Hepatocyte (in vitro differentiated cells): ENCODE data around the gene TMEM131L. TPM values are rescaled to one million over a fixed set of nuclear protein-coding genes. Genes with fewer than 3 reads are reported as not detected.
A peak's percentile ranks its signal among the peaks of the same experiment; 100 is the strongest.

Experiments used
- DNase-seq: peaks from one replicate; pipeline ENCODE4 v3.0.0-alpha.2; 2016; ENCODE audit warnings: low spot score
- H2AFZ ChIP-seq: fragments of 200-600 bp; sonication (generic); 2 replicates; pipeline ENCODE4 v1.6.0; 2016; ENCODE audit warnings: antibody characterized with exemption, mild to moderate bottlenecking
- H3K27ac ChIP-seq: fragments of 200-600 bp; sonication (generic); 2 replicates; pipeline ENCODE4 v1.5.1; 2016; ENCODE audit warnings: mild to moderate bottlenecking
- H3K27me3 ChIP-seq: fragments of 200-600 bp; sonication (generic); 2 replicates; pipeline ENCODE4 v1.6.1; 2016
- H3K36me3 ChIP-seq: fragments of 200-600 bp; sonication (generic); replicated peaks from 2 replicates; pipeline ENCODE4 v1.5.1; 2016; ENCODE audit warnings: low read depth; ENCODE audit not compliant: insufficient read depth
- H3K4me1 ChIP-seq: fragments of 200-600 bp; sonication (generic); 2 replicates; pipeline ENCODE4 v1.5.1; 2016; ENCODE audit warnings: mild to moderate bottlenecking, moderate library complexity; ENCODE audit not compliant: insufficient read depth
- H3K4me2 ChIP-seq: fragments of 200-600 bp; sonication (generic); 2 replicates; pipeline ENCODE4 v1.6.0; 2016
- H3K4me3 ChIP-seq: fragments of 200-600 bp; sonication (generic); 2 replicates; pipeline ENCODE4 v1.5.1; 2016; ENCODE audit warnings: mild to moderate bottlenecking
- H3K79me2 ChIP-seq: fragments of 200-600 bp; sonication (generic); 2 replicates; pipeline ENCODE4 v1.6.0; 2017; ENCODE audit warnings: mild to moderate bottlenecking
- H3K9me2 ChIP-seq: fragments of 200-600 bp; sonication (generic); replicated peaks from 2 replicates; pipeline ENCODE4 v1.6.0; 2017; ENCODE audit warnings: mild to moderate bottlenecking; ENCODE audit not compliant: insufficient read depth
- H3K9me3 ChIP-seq: fragments of 200-600 bp; sonication (generic); 2 replicates; pipeline ENCODE4 v1.5.1; 2016; ENCODE audit warnings: low read depth, mild to moderate bottlenecking
- H4K20me1 ChIP-seq: fragments of 200-600 bp; sonication (generic); 2 replicates; pipeline ENCODE4 v1.6.0; 2016; ENCODE audit warnings: mild to moderate bottlenecking; ENCODE audit not compliant: insufficient read depth, poor library complexity, severe bottlenecking
- EZH2 ChIP-seq: fragments of 200-600 bp; sonication (generic); IDR thresholded peaks from 2 replicates; pipeline ENCODE4 v1.6.1; 2016; ENCODE audit warnings: antibody characterized with exemption, mild to moderate bottlenecking, borderline replicate concordance
- EZH2phosphoT487 ChIP-seq: fragments of 200-600 bp; sonication (generic); IDR thresholded peaks from one replicate; pipeline ENCODE4 v1.6.1; 2018; ENCODE audit warnings: antibody characterized with exemption, mild to moderate bottlenecking, low read depth, moderate library complexity; ENCODE audit not compliant: unreplicated experiment, severe bottlenecking
- WGBS: methylation state at CpG from one replicate; pipeline ENCODE4 v1.1.6; 2016; ENCODE audit warnings: low lambda C conversion rate; ENCODE audit errors: missing lambda C conversion rate; 5-methylcytosine and 5-hydroxymethylcytosine counted together
- polyA plus RNA-seq: library from polyadenylated mRNA; unstranded; fragments of >200 nt; fragmentation: Nextera tagmentation; extraction: Ambion mirVana; gene quantifications from 2 replicates; pipeline ENCODE4 v1.2.1, GENCODE V29; 2016
- total RNA-seq: library from RNA; depleted of rRNA; stranded (reverse); fragments of >200 nt; gene quantifications from 2 replicates; pipeline ENCODE4 v1.2.3, GENCODE V29; 2014
- TF ChIP-seq, protein P1 (sequence below): fragments of 200-600 bp; sonication (generic); IDR thresholded peaks from 2 replicates; pipeline ENCODE4 v1.5.1; 2016; ENCODE audit warnings: antibody characterized with exemption, mild to moderate bottlenecking; ENCODE audit not compliant: poor library complexity

Gene TMEM131L
- total and polyA plus RNA-seq, 2 experiments from 2014 or later = 6.3 to 10.5 TPM

DNA sequence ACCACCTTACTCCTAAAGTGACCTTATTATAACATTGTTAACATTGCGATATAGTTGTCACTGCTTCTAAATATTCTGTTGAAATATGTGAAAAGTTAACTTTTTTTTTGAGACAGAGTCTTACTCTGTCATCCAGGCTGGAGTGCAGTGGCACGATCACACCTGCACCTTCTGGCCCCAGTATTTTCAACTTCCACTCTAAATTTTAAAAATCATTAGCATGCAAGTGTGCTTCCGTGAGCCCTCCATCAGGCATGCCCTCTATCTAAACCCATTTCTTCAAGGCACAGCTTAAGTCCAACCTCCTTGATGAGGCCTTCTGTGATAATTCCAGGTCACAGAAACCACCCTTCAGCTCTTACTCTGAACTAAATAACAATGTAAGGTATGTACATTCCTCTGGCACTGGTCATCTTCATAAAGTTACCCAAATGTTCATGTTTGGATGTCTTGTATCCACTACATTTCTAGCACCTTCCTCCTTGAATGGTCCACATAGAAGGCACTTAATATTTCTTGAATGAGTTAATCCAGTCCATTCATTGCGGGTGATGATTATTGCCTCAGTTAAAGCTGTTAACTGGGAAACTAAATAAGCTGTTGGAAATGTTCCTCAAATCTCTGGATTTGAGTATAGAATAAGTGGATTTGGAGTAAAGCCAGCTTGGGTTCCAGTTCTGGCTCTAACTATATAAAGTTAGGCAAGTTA is 38.6 kb upstream of the TMEM131L start:
- Histone ChIP-seq H3K4me3 (no peak overlapping the region), H4K20me1 (no peaks in the 10 kb centered on the region), H3K79me2 (no peaks in the 10 kb centered on the region), H3K36me3 (no peaks in the 10 kb centered on the region), H3K4me1 (no peaks in the 10 kb centered on the region), H3K27me3 (no peaks in the 10 kb centered on the region), H3K4me2 (no peak overlapping the region), H2AFZ (no peak overlapping the region), H3K9me2 (no peaks in the 10 kb centered on the region), H3K27ac (no peak overlapping the region), H3K9me3 (no peaks in the 10 kb centered on the region)
- TF ChIP-seq, protein P1, sequence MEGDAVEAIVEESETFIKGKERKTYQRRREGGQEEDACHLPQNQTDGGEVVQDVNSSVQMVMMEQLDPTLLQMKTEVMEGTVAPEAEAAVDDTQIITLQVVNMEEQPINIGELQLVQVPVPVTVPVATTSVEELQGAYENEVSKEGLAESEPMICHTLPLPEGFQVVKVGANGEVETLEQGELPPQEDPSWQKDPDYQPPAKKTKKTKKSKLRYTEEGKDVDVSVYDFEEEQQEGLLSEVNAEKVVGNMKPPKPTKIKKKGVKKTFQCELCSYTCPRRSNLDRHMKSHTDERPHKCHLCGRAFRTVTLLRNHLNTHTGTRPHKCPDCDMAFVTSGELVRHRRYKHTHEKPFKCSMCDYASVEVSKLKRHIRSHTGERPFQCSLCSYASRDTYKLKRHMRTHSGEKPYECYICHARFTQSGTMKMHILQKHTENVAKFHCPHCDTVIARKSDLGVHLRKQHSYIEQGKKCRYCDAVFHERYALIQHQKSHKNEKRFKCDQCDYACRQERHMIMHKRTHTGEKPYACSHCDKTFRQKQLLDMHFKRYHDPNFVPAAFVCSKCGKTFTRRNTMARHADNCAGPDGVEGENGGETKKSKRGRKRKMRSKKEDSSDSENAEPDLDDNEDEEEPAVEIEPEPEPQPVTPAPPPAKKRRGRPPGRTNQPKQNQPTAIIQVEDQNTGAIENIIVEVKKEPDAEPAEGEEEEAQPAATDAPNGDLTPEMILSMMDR = no peak
- no peak for TF ChIP-seq EZH2phosphoT487
- TF ChIP-seq EZH2 = no peak
- 93% methylated on average over 4 of the region's 4 CpGs for WGBS
- DNase-seq = no peak

DNA sequence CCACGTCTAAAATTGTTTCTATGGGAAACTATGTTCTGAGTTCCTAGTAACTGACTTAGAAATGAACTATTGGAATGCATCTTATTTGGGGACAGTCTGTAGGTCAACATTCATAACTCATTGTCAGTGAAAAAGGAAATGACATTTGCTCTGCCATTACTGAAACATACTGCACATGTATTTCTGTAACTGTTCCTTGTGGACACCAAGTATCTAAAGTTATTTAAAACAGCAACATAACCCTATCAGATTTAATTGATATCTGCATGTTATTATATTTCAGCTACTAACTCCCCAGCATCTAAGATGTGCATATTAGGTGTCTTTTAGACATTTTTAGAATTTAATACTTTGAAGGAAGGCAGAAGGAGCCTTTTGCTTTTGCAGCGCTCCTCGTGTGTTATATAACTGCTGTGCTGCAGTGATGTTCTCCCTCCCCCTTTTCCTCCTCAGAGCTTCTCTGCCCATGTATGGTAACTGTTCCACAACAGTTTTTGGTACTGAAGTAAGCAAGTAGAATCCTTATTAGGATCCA is 37.2 kb upstream of the TMEM131L start:
- no peak overlapping the region for H2AFZ ChIP-seq
- no peak for DNase-seq
- no peak overlapping the region for H3K27ac ChIP-seq
- no peaks in the 10 kb centered on the region for H3K36me3 ChIP-seq
- H4K20me1 ChIP-seq = no peaks in the 10 kb centered on the region
- no peaks in the 10 kb centered on the region for H3K79me2 ChIP-seq
- H3K9me3 ChIP-seq = no peaks in the 10 kb centered on the region
- no peaks in the 10 kb centered on the region for H3K27me3 ChIP-seq
- 80% methylated on average over 3 of the region's 3 CpGs for WGBS
- no peaks in the 10 kb centered on the region for H3K4me1 ChIP-seq
- no peak overlapping the region for H3K4me3 ChIP-seq
- no peak overlapping the region for H3K4me2 ChIP-seq
- H3K9me2 ChIP-seq = no peaks in the 10 kb centered on the region
- TF ChIP-seq, protein P1 = no peak
- no peak for TF ChIP-seq EZH2phosphoT487
- no peak for TF ChIP-seq EZH2

DNA sequence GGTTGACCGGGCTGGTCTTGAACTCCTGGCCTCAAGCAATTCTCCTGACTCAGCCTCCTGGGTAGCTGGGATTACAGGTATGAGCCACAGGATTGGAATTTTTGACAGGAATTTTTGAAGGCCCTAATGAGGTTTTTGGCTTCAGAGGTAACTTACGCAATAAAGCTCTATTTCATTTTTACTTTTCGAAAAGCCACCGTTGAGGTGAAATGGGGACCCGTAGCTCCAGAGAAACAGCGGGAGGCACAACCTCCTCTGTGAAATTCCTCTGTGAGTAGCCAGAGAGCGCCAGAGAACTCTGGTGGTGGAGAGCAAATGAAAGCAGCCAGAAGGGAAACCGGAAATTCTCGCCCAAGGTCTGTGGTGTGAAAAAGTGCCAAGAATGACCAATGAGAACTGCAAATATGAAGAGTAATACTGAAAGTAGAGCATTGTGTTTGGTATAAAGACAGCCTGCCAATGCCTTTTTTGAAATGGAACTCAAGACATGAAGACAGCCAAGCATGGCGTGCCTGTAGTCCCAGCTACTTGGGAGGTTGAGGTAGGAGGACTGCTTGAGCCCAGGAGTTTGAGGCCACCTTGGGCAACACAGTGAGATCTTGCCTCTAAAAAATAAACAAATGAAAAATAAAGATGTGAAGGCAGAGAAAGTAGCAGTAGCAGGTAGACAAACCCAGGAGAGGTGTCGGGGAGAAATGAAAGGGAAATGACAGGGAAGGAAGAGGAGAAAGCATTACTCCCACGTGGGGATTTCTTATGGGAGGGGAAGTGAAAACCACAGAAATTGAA is 33.0 kb upstream of the TMEM131L start:
- no peaks in the 10 kb centered on the region for H3K4me1 ChIP-seq
- H3K27ac ChIP-seq = no peak overlapping the region
- H3K9me2 ChIP-seq = no peaks in the 10 kb centered on the region
- H3K36me3 ChIP-seq = no peaks in the 10 kb centered on the region
- no peaks in the 10 kb centered on the region for H3K27me3 ChIP-seq
- no peak overlapping the region for H2AFZ ChIP-seq
- WGBS = 80% methylated on average over 12 of the region's 12 CpGs
- DNase-seq = peak; percentile 58
- no peaks in the 10 kb centered on the region for H4K20me1 ChIP-seq
- H3K9me3 ChIP-seq = no peaks in the 10 kb centered on the region
- no peaks in the 10 kb centered on the region for H3K79me2 ChIP-seq
- no peak for TF ChIP-seq EZH2
- TF ChIP-seq, protein P1 = peak; percentile 52
- H3K4me2 ChIP-seq = no peak overlapping the region
- H3K4me3 ChIP-seq = no peak overlapping the region
